ENCODE data around the gene FBXL22. TPM values are rescaled to one million over a fixed set of nuclear protein-coding genes. Genes with fewer than 3 reads are reported as not detected.

FBXL22 gene
- total and polyA plus RNA-seq, 5 donors = 18.3 to 40.8 (median 31.1) TPM

- ATAC-seq = no peak
- 90% methylated on average over 7 of the region's 7 CpGs for WGBS
These were observed 33.0 kb downstream of the FBXL22 start for GRCh38 chr15:63630036-63630751.

GRCh38 chr15:63633312-63633711 is 36.1 kb downstream of the FBXL22 start:
- 85% methylated on average over 2 of the region's 2 CpGs for WGBS
- no peak overlapping the region for H3K27ac ChIP-seq (ENCODE audit: low read length)
- intact Hi-C loops (cut with DNase I) = no loop called here
- H3K9me3 ChIP-seq (ENCODE audit: control insufficient read depth, low read length) = no peaks in the 10 kb centered on the region
- H3K27me3 ChIP-seq (ENCODE audit: control insufficient read depth, insufficient read depth) = no peaks in the 10 kb centered on the region
- no peak for DNase-seq
- H3K4me1 ChIP-seq (ENCODE audit: control insufficient read depth, insufficient read depth, low read length) = peaks cover 1% of the 10 kb centered on the region
- H3K4me3 ChIP-seq (ENCODE audit: low read length) = no peak overlapping the region
- no peak for ATAC-seq

More at GRCh38 chr15:63630036-63630751, 33.0 kb downstream of the FBXL22 start:
- intact Hi-C loops (cut with DNase I) = no loop called here
- DNase-seq = no peak
- peaks cover 1% of the 10 kb centered on the region for H3K4me1 ChIP-seq (ENCODE audit: control insufficient read depth, insufficient read depth, low read length)
- H3K4me3 ChIP-seq (ENCODE audit: low read length) = no peak overlapping the region
- no peak overlapping the region for H3K27ac ChIP-seq (ENCODE audit: low read length)
- H3K9me3 ChIP-seq (ENCODE audit: control insufficient read depth, low read length) = no peaks in the 10 kb centered on the region
- H3K27me3 ChIP-seq (ENCODE audit: control insufficient read depth, insufficient read depth) = no peaks in the 10 kb centered on the region

GRCh38 chr15:63634154-63634553 is 37.0 kb downstream of the FBXL22 start:
- ATAC-seq (no peak), DNase-seq (no peak)
- intact Hi-C loops (cut with DNase I) = no loop called here
- H3K27me3 ChIP-seq (ENCODE audit: control insufficient read depth, insufficient read depth) = no peaks in the 10 kb centered on the region
- 91% methylated on average over 1 of the region's 1 CpG for WGBS
- H3K4me1 ChIP-seq (ENCODE audit: control insufficient read depth, insufficient read depth, low read length) = peaks cover 1% of the 10 kb centered on the region
- H3K27ac ChIP-seq (ENCODE audit: low read length) = no peak overlapping the region
- H3K4me3 ChIP-seq (ENCODE audit: low read length) = no peak overlapping the region
- no peaks in the 10 kb centered on the region for H3K9me3 ChIP-seq (ENCODE audit: control insufficient read depth, low read length)

- 97% methylated on average over 9 of the region's 9 CpGs for WGBS
- H3K4me3 ChIP-seq (ENCODE audit: low read length) = no peak overlapping the region
- ATAC-seq (no peak), DNase-seq (no peak)
- H3K27me3 ChIP-seq (ENCODE audit: control insufficient read depth, insufficient read depth) = no peaks in the 10 kb centered on the region
- no peaks in the 10 kb centered on the region for H3K9me3 ChIP-seq (ENCODE audit: control insufficient read depth, low read length)
- H3K4me1 ChIP-seq (ENCODE audit: control insufficient read depth, insufficient read depth, low read length) = no peaks in the 10 kb centered on the region
- no peak overlapping the region for H3K27ac ChIP-seq (ENCODE audit: low read length)
- intact Hi-C loops (cut with DNase I) = no loop called here
These were observed 39.4 kb downstream of the FBXL22 start for GRCh38 chr15:63636518-63637061.

GRCh38 chr15:63638839-63639238 is 41.7 kb downstream of the FBXL22 start:
- no peak for ATAC-seq
- WGBS = 90% methylated on average over 1 of the region's 1 CpG
- H3K4me1 ChIP-seq (ENCODE audit: control insufficient read depth, insufficient read depth, low read length) = no peaks in the 10 kb centered on the region
- no peak overlapping the region for H3K4me3 ChIP-seq (ENCODE audit: low read length)
- H3K27ac ChIP-seq (ENCODE audit: low read length) = no peak overlapping the region
- H3K27me3 ChIP-seq (ENCODE audit: control insufficient read depth, insufficient read depth) = no peaks in the 10 kb centered on the region
- intact Hi-C loops (cut with DNase I) = no loop called here
- DNase-seq = no peak
- no peaks in the 10 kb centered on the region for H3K9me3 ChIP-seq (ENCODE audit: control insufficient read depth, low read length)

GRCh38 chr15:63640146-63640545 is 43.0 kb downstream of the FBXL22 start:
- no peaks in the 10 kb centered on the region for H3K27me3 ChIP-seq (ENCODE audit: control insufficient read depth, insufficient read depth)
- no peak overlapping the region for H3K4me3 ChIP-seq (ENCODE audit: low read length)
- no peak for ATAC-seq
- intact Hi-C loops (cut with DNase I) = no loop called here
- WGBS = 94% methylated on average over 3 of the region's 3 CpGs
- DNase-seq = no peak
- no peaks in the 10 kb centered on the region for H3K9me3 ChIP-seq (ENCODE audit: control insufficient read depth, low read length)
- H3K27ac ChIP-seq (ENCODE audit: low read length) = no peak overlapping the region
- no peaks in the 10 kb centered on the region for H3K4me1 ChIP-seq (ENCODE audit: control insufficient read depth, insufficient read depth, low read length)

Other genes with a start within 250 kb of the FBXL22 start
- gene CA12, start 215.5 kb upstream of the FBXL22 start, total RNA-seq = 1 to 10 TPM in 1 of 4 donors, under 1 TPM in 3; 0.33 to 1.2 (median 0.71) TPM
- gene CA12, start 215.5 kb upstream of the FBXL22 start, polyA plus RNA-seq = 0.75 TPM
- gene USP3, start 92.8 kb upstream of the FBXL22 start, total RNA-seq = 10 to 100 TPM; 17.6 to 26.0 (median 21.2) TPM
- gene USP3, start 92.8 kb upstream of the FBXL22 start, polyA plus RNA-seq = 7.8 TPM
- 10 to 100 TPM; 83.8 to 98.6 (median 85.8) TPM for gene HERC1, start 236.6 kb downstream of the FBXL22 start, total RNA-seq
- gene HERC1, start 236.6 kb downstream of the FBXL22 start, polyA plus RNA-seq = 47.7 TPM

Measured in right cardiac atrium (tissue), 5 donors.